Colonic mucosa (tissue), 4 donors: ENCODE measurements around the gene CHM. TPM values are rescaled to one million over a fixed set of nuclear protein-coding genes. Genes with fewer than 3 reads are reported as not detected.
"Not testable (repeated sequence)": the region's sequence is repeated elsewhere in the genome, so short reads cannot be mapped to it uniquely, and the experiment has no call there.

Source experiments
- DNase-seq: peaks from one replicate; pipeline ENCODE4 v3.0.0-alpha.2; 2020
- H3K27ac ChIP-seq: fragments of 200-600 bp; one replicate; pipeline ENCODE4 v1.8.0; 2021
- H3K27me3 ChIP-seq: fragments of 200-600 bp; one replicate; pipeline ENCODE4 v1.8.0; 2021
- H3K36me3 ChIP-seq: fragments of 200-600 bp; one replicate; pipeline ENCODE4 v1.8.0; 2021
- H3K4me1 ChIP-seq: fragments of 200-600 bp; one replicate; pipeline ENCODE4 v1.8.0; 2021; ENCODE audit warnings: mild to moderate bottlenecking
- H3K4me3 ChIP-seq: fragments of 200-600 bp; one replicate; pipeline ENCODE4 v1.8.0; 2021
- H3K9ac ChIP-seq, 2 donors: one replicate each; pipeline ENCODE4 v1.7.0; 2013; ENCODE audit warnings: control low read depth in 2 of 2, low read depth in 2 of 2, low read length in 2 of 2
- H3K9me3 ChIP-seq: fragments of 200-600 bp; one replicate; pipeline ENCODE4 v1.8.0; 2021
- intact Hi-C: fragments of 100-400 bp; cut with DNase I; formaldehyde crosslinking; loops from one replicate; pipeline ENCODE4 v1.14.1; 2022
- total RNA-seq, 2 donors: library from RNA; stranded (reverse); fragmentation: NEBNext Ultra II Directional in 1 of 2; extraction: Animal tissue kit (Norgen Biotek cat#: 25700) in 1 of 2; gene quantifications; one replicate each; pipeline ENCODE4 v1.2.1, GENCODE V29; 2021
- TF ChIP-seq, protein P1 (sequence below): fragments of 200-600 bp; IDR thresholded peaks from one replicate; pipeline ENCODE4 v1.8.0; 2022; ENCODE audit warnings: antibody characterized with exemption, mild to moderate bottlenecking
- donor health status: healthy.
- donor health status: DM: no; HTN: no; CAD: no.
- donor health status: DM: no; HTN: no; CAD: no.

Gene CHM
- total RNA-seq, 2 donors from 2014 or later, result 16.7 to 16.8 TPM

DNA sequence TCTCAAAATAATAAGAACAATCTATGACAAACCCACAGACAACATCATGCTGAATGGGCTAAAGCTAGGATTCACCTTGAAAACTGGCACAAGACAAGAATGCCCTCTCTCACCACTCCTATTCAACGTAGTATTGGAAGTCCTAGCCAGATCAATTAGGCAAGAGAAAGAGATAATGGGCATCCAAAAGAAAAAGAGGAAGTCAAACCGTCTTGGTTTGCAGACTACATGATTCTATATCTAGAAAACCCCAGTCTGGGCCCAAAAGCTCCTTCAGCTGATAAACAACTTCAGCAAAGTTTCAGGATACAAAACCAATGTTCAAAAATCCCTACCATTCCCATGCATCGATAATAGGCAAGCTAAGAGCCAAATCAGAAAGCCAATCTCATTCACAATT lies 59.0 kb downstream of the CHM start:
- no peak overlapping the region for H3K27ac ChIP-seq
- H3K9ac ChIP-seq, result no peak overlapping the region
- H3K9me3 ChIP-seq, result no peaks in the 10 kb centered on the region
- H3K4me1 ChIP-seq, result no peaks in the 10 kb centered on the region
- DNase-seq, result no peak
- TF ChIP-seq, protein P1, sequence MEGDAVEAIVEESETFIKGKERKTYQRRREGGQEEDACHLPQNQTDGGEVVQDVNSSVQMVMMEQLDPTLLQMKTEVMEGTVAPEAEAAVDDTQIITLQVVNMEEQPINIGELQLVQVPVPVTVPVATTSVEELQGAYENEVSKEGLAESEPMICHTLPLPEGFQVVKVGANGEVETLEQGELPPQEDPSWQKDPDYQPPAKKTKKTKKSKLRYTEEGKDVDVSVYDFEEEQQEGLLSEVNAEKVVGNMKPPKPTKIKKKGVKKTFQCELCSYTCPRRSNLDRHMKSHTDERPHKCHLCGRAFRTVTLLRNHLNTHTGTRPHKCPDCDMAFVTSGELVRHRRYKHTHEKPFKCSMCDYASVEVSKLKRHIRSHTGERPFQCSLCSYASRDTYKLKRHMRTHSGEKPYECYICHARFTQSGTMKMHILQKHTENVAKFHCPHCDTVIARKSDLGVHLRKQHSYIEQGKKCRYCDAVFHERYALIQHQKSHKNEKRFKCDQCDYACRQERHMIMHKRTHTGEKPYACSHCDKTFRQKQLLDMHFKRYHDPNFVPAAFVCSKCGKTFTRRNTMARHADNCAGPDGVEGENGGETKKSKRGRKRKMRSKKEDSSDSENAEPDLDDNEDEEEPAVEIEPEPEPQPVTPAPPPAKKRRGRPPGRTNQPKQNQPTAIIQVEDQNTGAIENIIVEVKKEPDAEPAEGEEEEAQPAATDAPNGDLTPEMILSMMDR, result no peak
- H3K27me3 ChIP-seq, result no peaks in the 10 kb centered on the region
- H3K4me3 ChIP-seq, result no peak overlapping the region
- intact Hi-C loops, result no loop called here
- no peaks in the 10 kb centered on the region for H3K36me3 ChIP-seq

DNA sequence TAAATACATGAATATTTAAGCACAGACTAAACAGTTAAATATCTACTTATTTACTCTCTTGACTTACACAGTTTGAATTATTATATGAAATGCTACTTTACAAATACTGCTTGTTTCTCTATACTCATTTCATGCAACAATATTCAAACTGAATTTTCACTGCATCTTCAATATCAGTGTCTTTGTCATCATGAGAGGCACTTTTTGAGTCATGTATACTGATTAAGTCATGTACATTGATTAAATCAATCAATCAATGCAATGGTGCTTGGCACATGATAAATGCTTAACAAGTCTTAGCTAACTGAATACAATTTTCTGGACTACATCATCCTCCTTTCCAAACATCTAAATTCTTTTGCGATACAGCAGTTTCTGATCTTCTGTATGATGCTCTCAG lies 67.1 kb downstream of the CHM start:
- no peak for DNase-seq
- no peak overlapping the region for H3K4me3 ChIP-seq
- H3K27me3 ChIP-seq, result no peaks in the 10 kb centered on the region
- no peak overlapping the region for H3K27ac ChIP-seq
- H3K9ac ChIP-seq, result no peak overlapping the region
- TF ChIP-seq, protein P1, result no peak
- no peaks in the 10 kb centered on the region for H3K36me3 ChIP-seq
- intact Hi-C loops, result no loop called here
- no peaks in the 10 kb centered on the region for H3K4me1 ChIP-seq
- no peaks in the 10 kb centered on the region for H3K9me3 ChIP-seq

DNA sequence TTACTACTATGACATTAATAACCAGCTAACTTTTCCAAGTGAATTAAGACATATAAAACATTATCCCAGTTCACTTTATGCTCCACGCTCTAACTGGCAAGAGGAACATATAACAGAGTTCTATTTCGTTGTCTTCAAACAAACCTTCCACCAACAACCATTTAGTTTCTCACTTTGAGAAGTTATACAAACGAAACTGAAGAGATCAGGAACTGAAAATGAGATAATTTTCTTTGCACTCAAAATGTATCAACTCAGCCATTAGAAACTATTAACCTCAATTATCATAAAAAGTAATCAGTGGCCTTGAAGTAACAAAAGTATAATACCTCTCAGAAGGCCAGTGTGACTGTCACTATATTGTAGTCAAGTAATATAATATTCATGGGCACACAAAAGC lies 70.1 kb downstream of the CHM start:
- Histone ChIP-seq H3K36me3 (no peaks in the 10 kb centered on the region), H3K27ac (no peak overlapping the region), H3K4me1 (no peaks in the 10 kb centered on the region), H3K9me3 (no peaks in the 10 kb centered on the region), H3K4me3 (no peak overlapping the region), H3K9ac (no peak overlapping the region), H3K27me3 (no peaks in the 10 kb centered on the region)
- DNase-seq, result no peak
- intact Hi-C loops, result no loop called here
- TF ChIP-seq, protein P1, result no peak

DNA sequence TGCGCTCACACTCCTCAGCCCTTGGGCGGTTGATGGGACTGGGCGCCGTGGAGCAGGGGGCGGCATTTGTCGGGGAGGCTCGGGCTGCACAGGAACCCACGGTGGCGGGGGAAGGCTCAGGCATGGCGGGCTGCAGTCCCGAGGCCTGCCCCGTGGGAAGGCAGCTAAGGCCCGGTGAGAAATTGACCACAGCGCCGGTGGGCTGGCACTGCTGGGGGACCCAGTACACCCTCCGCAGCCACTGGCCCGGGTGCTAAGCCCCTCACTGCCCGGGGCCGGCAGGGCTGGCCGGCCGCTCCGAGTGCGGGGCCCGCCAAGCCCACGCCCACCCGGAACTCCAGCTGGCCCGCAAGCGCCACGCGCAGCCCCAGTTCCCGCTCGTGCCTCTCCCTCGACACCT lies 75.0 kb downstream of the CHM start:
- H3K9ac ChIP-seq, DNase-seq, H3K27ac ChIP-seq, H3K27me3 ChIP-seq, H3K4me1 ChIP-seq, H3K4me3 ChIP-seq, H3K36me3 ChIP-seq, H3K9me3 ChIP-seq, intact Hi-C loops: not testable (repeated sequence)

DNA sequence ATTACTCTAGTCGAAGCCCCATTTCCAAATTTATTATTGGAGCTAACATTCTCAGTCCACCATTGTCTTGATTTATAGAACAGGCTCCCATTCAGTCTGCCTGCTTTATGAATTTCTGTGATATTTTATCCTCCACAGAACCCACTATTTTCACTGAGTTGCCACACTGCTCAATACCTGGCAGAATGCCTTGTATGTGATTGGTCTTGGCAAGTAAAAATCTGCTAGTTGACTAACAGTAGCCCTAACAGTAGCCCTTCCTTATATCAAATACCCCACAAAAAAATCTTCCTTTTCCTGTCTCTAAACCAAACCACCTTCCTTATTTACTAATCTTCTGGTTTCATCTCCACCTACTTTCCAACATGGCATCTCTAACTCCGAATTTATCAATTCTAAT lies 82.6 kb downstream of the CHM start:
- intact Hi-C loops, result no loop called here
- Histone ChIP-seq H3K9me3 (no peaks in the 10 kb centered on the region), H3K36me3 (no peaks in the 10 kb centered on the region), H3K9ac (no peak overlapping the region), H3K4me1 (no peaks in the 10 kb centered on the region), H3K27me3 (no peaks in the 10 kb centered on the region), H3K4me3 (no peak overlapping the region), H3K27ac (no peak overlapping the region)
- DNase-seq, result no peak
- TF ChIP-seq, protein P1, result no peak

DNA sequence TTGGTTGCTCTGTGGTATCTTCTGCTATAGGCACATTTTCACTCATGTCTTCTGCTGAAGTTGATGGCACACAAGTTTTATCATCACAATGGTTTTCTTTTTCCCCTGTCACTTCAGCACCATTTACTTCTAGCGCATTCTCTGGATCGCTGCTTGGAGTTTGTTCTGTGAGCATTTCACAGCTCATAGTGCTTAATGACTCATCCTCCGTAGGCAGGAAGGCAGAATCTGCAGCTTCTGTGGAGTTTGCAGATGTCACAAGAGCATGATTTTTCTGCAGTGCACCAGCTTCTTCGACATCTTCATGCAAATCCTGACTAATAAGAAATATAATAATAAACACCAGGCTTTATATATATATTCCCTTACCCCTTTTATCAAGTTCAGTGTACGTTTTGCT lies 83.6 kb downstream of the CHM start:
- no peak overlapping the region for H3K9ac ChIP-seq
- intact Hi-C loops, result no loop called here
- no peaks in the 10 kb centered on the region for H3K27me3 ChIP-seq
- H3K9me3 ChIP-seq, result no peaks in the 10 kb centered on the region
- H3K36me3 ChIP-seq, result no peaks in the 10 kb centered on the region
- DNase-seq, result no peak
- H3K4me3 ChIP-seq, result no peak overlapping the region
- H3K4me1 ChIP-seq, result no peaks in the 10 kb centered on the region
- TF ChIP-seq, protein P1, result no peak
- H3K27ac ChIP-seq, result no peak overlapping the region
